ENCODE measurements around the gene NSG1. TPM values are rescaled to one million over a fixed set of nuclear protein-coding genes. Genes with fewer than 3 reads are reported as not detected.
A peak's percentile ranks its signal among the peaks of the same experiment; 100 is the strongest.
"Not testable (repeated sequence)": the region's sequence is repeated elsewhere in the genome, so short reads cannot be mapped to it uniquely, and the experiment has no call there.

Gene NSG1
- total RNA-seq, 2 experiments from 2014 or later: 5.6 to 6.6 TPM

DNA sequence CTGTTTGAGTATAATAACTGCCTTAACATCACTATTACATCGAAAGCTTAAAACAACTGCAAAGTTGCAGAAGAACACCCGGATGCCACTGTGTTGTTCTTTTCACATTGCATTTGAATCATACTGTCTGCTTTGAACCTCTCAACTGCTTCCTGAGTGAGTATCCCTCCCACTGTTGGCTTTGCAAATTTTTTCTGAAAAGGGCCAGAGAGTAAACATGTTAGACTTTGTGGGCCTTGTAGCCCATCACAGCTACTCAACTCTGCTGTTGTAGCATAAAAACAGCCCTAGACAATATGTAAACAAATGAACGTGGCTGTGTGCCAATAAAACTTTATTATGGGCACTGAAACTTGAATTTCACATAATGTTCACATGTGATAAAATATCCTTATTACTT lies 76.1 kb downstream of the NSG1 start:
- Mint-ChIP-seq H3K9me3 (peaks cover 8% of the 10 kb centered on the region), H3K4me3 (no peak overlapping the region)
- intact Hi-C loops (cut with micrococcal nuclease): no loop called here

DNA sequence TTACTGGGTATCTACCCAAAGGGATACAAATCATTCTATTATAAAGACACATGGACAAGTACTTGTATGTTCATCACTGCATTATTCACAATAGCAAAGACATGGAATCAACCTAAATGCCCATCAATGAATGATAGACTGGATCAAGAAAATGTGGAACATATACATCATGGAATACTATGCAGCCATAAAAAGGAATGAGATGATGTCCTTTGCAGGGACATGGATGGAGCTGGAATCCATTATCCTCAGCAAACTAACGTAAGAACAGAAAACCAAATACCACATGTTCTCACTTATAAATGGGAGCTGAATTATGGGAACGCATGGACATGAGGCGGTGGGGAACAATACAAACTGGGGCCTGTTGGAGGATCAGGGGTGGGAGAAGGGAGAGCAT lies 78.3 kb downstream of the NSG1 start:
- Mint-ChIP-seq H3K4me1 (ENCODE audit: low read depth) (peaks cover 38% of the 10 kb centered on the region), H3K36me3 (ENCODE audit: low read depth) (peaks cover 44% of the 10 kb centered on the region)
- CTCF ChIA-PET: interaction anchor here (1.3 kb wide), 1 partner anchor 22 kb away, joined by 3 read pairs; no protein-coding TSS in a partner anchor
- intact Hi-C loops (cut with micrococcal nuclease); ATAC-seq; H3K4me3 Mint-ChIP-seq; DNase-seq; H3K27ac Mint-ChIP-seq; H3K9me3 Mint-ChIP-seq; POLR2A ChIA-PET; H3K27me3 Mint-ChIP-seq: not testable (repeated sequence)

More for the DNA sequence above, 76.1 kb downstream of the NSG1 start:
- Mint-ChIP-seq H3K36me3 (ENCODE audit: low read depth) (peaks cover 34% of the 10 kb centered on the region), H3K27me3 (no peaks in the 10 kb centered on the region), H3K27ac (peak overlapping the region; percentile 65), H3K4me1 (ENCODE audit: low read depth) (peaks cover 40% of the 10 kb centered on the region)
- TF ChIP-seq, protein P1, sequence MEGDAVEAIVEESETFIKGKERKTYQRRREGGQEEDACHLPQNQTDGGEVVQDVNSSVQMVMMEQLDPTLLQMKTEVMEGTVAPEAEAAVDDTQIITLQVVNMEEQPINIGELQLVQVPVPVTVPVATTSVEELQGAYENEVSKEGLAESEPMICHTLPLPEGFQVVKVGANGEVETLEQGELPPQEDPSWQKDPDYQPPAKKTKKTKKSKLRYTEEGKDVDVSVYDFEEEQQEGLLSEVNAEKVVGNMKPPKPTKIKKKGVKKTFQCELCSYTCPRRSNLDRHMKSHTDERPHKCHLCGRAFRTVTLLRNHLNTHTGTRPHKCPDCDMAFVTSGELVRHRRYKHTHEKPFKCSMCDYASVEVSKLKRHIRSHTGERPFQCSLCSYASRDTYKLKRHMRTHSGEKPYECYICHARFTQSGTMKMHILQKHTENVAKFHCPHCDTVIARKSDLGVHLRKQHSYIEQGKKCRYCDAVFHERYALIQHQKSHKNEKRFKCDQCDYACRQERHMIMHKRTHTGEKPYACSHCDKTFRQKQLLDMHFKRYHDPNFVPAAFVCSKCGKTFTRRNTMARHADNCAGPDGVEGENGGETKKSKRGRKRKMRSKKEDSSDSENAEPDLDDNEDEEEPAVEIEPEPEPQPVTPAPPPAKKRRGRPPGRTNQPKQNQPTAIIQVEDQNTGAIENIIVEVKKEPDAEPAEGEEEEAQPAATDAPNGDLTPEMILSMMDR (IDR thresholded peaks at IDR 0.05): no peak
- ATAC-seq: no peak
- peak; percentile 6 for DNase-seq
- ChIA-PET CTCF (no interaction called here), POLR2A (no interaction called here)

Other genes with a start within 250 kb of the NSG1 start
- not detected for gene OTOP1, start 160.2 kb upstream of the NSG1 start, total RNA-seq
- 10 to 100 TPM; 19.4 to 20.6 TPM for gene TMEM128, start 138.9 kb upstream of the NSG1 start, total RNA-seq
- gene LYAR, start 96.9 kb upstream of the NSG1 start, total RNA-seq: 10 to 100 TPM; 69.4 to 78.4 TPM
- gene ZBTB49, start 96.9 kb upstream of the NSG1 start, total RNA-seq: 1 to 10 TPM; 4.8 to 6.3 TPM
- 10 to 100 TPM; 19.5 to 20.0 TPM for gene STX18, start 154.9 kb downstream of the NSG1 start, total RNA-seq

Measured in activated CD8-positive, alpha-beta T cell treated with anti-CD3 and anti-CD28 coated beads for 36 hours (primary cell).